HG03575 (cell line): ENCODE measurements around the gene IL12RB2.
"Not testable (repeated sequence)": the region's sequence is repeated elsewhere in the genome, so short reads cannot be mapped to it uniquely, and the experiment has no call there.

Experiments used
- ATAC-seq: cut with Tn5 transposase; IDR thresholded peaks from one replicate; pipeline ENCODE4 v1.9.1; 2021; ENCODE audit not compliant: unreplicated experiment, insufficient number of reproducible peaks, low FRiP score; ENCODE audit errors: extremely low read depth

The IL12RB2 gene

DNA sequence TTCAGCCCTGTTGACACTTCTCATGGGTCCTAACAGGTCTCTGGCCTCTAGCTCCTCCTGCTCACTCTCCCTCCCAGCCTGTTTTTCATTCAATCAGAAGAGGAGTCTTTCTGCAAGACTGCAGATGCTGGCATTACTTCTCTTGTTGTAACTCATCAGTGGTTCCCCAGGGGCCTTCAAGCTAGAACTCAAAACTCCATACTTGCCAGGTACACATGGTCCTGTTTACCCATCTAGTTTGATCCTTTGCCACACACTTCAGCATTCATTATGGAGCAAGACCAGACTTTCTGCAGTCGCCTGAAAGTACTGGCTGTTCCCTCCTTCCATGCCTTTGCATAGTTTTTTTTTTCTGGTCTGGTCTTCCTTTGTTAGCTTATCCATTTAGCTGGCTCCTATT, 74.6 kb downstream of the IL12RB2 start:
- ATAC-seq, result no peak

DNA sequence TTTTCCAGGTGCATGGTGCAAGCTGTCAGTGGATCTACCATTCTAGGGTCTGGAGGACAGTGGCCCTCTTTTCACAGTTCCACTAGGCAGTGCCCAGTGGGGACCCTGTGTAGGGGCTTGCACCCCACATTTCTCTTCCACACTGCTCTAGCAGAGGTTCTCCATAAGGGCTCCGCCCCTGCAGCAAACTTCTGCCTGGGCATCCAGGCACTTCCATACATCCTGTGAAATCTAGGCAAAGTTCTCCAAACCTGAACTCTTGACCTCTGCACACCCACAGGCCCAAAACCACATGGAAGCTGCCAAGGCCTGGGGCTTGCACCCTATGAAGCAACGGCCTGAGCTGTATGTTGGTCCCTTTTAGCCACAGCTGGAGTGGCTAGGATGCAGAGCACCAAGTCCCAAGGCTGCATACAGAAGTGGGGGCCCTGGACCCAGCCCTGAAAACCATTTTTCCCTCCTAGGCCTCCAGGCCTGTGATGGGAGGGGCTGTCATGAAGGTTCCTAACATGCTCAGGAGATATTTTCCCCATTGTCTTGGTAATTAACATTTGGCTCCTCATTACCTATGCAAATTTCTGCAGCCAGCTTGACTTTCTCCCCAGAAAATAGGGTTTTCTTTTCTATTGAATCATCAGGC, 76.4 kb downstream of the IL12RB2 start:
- no peak for ATAC-seq

DNA sequence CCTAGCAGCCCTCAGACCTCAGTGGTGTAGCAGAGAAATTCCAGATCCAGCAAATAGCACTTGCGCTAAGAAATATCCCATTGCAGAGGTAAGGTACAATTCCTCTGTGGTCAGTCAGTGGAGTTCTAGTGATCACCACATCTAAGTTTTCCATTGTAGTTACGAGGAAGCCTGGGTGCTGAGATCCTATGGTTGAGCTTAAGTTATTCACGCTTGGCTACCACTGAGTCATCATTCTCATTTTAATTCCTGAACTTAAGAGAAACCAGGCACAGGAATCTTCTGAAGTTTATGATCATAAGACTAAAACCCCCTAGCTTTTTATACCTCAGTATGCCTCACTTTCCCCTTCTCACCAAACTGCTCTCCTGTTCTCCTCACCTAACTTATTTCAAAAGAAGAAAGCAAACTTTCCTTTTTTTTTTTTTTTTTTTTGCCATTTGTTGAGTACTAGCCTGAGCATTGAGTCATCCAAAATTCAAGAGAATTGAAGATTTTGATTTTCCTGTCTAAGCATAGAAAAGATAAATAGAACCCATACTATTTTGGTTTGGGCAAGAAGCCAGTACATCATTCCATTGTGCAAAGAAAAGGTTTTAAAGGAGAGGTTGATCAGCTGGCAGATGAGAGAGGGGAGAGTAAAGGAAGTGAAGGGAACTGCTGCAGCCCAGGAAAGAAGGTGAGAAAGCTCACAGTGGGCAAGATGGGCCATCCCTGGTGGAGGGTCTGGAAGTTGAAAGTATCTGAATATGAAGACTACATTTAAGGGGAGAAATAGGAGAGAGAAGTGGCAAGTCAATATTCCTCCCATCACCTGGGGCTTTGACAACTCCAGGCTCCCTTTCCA, 82.6 kb downstream of the IL12RB2 start:
- ATAC-seq, result no peak

DNA sequence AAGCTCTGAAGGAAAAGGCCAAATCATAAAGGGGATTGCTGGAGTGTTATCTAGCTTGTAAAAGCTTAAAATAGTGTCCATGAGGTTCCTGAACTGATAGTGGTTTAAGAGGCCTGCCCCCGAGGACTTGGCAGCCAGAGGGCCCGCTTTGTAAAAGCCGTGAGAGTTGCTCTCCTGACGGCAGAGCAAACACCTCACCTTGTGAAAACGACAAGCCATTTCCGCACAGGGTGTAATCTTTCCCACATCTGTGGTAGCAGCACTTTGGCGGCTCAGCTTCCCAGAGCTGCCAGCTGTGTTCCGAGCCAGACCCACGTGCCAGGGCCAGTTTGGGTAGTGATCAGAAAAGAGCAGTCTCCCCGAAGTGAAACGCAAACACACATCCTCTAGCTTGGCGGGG, 85.6 kb downstream of the IL12RB2 start:
- no peak for ATAC-seq

GRCh38 chr1:67393737-67394136, 86.1 kb downstream of the IL12RB2 start:
- no peak for ATAC-seq

DNA sequence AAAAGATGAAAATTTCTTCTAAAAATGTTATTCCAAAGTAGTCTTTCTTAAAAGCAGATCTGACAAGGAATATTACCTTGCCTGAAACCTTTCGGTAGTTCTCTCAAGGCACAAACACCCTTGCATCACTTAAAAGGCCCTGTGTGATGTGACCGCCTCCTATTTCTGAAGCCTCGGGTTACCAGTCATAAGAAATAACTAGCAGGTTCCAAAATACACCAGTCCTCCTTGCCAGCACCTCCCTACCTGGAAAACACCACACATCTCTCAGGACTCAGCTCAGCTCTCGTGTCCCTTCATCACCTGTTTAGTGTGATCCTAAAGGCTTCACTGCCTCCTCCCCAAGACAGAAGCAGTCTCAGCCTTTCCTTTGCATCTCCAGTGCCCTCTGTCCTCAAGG, 86.9 kb downstream of the IL12RB2 start:
- no peak for ATAC-seq

DNA sequence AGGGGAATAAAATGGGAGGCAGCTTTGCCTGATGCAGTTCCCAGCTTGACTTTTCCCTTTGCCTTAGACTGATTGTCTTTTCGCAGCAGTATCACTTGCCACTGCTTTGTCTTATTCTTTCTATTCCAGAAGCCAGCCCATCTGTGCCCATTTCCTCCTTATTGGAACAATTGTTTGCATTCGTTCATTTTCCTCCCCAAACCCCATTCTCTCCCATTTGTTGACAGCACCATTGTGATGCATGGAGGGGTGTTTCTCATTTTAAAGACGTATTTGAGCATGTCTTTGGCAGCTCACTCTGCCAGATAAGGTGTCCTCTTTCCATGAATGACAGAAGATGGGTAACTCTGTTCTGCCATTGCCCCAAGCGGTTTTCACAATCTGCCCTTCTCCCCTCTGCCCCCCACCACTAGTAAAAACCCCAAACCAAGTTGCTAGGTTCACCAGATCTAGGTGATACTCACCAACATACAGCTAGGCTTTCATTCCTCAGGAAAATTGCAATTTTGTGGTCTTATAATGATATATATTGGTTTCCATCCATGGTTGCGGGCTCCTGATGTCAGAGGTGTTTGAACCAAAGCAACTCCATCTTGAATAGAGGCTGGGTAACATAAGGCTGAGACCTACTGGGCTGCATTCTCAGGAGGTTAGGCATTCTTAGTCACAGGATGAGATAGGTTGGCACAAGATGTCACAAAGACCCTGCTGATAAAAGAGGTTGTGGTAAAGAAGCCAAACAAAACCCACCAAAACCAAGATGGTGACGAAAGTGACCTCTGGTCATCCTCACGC, 91.7 kb downstream of the IL12RB2 start:
- ATAC-seq, result no peak

DNA sequence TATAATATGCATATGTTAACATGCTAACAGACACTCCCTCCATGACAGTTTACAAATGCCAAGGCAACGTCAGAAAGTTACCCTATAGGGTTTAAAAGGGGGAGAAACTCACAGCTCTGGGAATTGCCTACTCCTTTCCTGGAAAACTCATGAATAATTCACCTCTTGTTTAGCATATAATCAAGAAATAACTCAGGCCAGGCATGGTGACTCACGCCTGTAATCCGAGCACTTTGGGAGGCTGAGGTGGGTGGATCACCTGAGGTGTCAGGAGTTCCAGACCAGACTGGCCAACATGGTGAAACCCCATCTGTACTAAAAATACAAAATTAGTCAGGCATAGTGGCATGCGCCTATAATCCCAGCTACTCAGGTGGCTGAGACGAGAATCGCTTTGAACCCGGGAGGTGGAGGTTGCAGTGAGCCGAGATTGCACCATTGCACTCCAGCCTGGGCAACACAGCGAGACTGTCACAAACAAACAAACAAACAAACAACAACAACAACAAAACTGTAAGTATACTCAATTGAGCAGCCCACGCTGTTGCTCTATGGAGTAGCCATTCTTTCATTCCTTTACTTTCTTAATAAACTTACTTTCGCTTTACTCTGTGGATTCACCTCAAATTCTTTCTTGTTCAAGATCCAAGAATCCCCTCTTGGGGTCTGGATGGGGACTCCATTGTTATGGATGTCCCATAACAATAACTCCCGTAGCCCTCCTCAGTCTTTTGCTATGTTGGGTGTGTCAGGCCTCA, 92.5 kb downstream of the IL12RB2 start:
- ATAC-seq, result not testable (repeated sequence)

GRCh38 chr1:67401443-67401842, 93.8 kb downstream of the IL12RB2 start:
- ATAC-seq, result no peak

- ATAC-seq, result no peak
These were observed 96.5 kb downstream of the IL12RB2 start for GRCh38 chr1:67404212-67404620.

GRCh38 chr1:67405473-67406245, 98.0 kb downstream of the IL12RB2 start:
- ATAC-seq, result no peak

DNA sequence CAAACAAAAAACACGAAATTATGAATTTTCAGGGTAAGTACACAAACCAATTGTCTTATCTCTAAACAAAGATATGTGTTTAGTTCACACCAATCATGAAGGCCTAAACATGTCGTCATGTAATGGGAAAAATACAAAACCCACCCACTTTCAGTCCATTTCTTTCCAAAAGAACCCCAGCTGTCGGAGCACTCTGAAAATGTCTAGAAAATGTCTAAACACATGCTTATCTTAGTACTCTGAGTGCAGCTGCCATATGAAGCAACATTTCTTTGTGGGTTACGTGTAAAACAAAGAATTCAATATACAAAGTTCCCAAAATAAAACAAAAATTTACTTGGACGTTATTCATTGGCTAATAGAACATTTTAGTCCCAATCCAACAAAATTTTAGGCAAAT, 99.8 kb downstream of the IL12RB2 start:
- ATAC-seq, result no peak

DNA sequence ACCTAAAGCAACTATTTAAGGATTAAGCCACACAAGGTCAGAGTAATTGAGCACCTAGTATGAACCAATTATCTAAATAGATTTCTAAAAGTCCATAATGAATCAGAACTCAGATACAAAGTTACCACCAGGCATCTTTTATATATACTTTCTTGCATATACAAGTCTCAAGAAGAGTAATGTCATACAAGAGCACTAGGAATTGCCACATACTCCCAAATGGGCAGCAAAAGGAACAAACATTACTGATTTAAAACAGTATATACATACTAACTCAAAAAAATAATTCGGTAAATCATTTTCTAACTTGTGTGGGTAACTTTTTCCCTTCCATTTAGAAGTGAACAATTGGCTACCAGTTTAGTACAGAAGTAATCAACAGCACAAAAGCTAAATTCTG, 100.5 kb downstream of the IL12RB2 start:
- ATAC-seq, result no peak

- not testable (repeated sequence) for ATAC-seq
These were observed 105.4 kb downstream of the IL12RB2 start for GRCh38 chr1:67413101-67413500.

DNA sequence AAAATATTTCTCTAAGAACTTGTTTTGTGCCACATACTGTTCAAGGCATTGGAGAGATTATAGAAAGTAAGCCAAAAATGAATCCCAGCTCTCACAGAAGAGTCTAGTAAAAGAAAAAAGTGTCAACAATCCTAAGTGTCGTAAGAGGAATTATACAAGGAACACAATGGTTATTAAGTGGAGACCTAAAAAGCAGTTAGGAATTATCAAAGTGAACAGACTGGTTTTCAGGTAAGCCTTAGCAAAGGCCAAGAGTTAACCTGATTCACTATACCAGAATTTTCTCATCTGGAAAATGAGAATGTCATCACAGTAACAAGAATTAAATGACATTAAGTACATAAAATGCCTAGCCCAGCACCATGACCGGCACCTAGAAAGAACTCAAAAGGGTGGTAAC, 106.9 kb downstream of the IL12RB2 start:
- no peak for ATAC-seq

- ATAC-seq, result no peak
These were observed 107.4 kb downstream of the IL12RB2 start for GRCh38 chr1:67415041-67415440.

- not testable (repeated sequence) for ATAC-seq
These were observed 110.1 kb downstream of the IL12RB2 start for GRCh38 chr1:67417733-67418132.

DNA sequence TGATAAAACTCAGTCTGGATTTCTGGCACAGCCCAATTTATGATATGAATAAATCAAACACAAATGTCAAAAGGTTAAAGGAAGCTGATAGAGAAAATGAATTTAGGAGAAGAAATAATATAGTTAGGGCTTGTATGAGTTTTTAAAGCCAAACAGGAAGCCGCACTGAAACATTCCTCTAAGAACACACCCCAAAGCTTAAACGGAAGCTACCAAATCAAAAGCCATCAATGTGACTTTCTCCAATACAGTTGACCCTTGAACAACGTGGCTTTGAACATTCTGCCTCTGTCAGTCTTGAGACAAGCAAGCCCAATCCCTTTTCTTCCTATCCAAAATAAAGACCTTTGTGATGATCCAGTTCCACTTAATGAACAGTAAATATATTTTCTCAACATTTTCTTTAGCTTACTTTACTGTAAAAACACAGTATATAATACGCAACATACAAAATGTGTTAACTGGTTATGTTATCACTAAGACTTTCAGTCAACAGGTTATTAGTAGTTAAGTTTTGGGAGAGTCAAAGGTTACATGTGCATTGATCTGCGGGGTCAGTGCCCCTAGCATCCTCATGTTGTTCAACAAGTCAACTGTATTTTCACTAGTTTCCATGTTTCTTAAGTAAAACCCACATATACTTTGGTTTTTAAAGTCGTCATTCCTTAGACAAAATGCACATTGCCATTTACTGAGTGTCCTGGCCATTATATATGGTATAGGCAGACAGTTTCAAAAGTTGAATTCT, 111.3 kb downstream of the IL12RB2 start:
- ATAC-seq, result no peak
